CD8-positive, alpha-beta memory T cell (primary cell): ENCODE results near the gene FYB1. TPM values are rescaled to one million over a fixed set of nuclear protein-coding genes. Genes with fewer than 3 reads are reported as not detected.
A peak's percentile ranks its signal among the peaks of the same experiment; 100 is the strongest.

Source experiments
- CTCF ChIA-PET: fragments of 350-600 bp; sonication (Branson Sonifier 250); formaldehyde crosslinking; loops from one replicate; lab custom pipeline; 2021; ENCODE audit warnings: antibody characterized with exemption; lab: Charles Lee
- POLR2A ChIA-PET: fragments of 350-600 bp; sonication (Branson Sonifier 250); formaldehyde crosslinking; loops from one replicate; lab custom pipeline; 2021; ENCODE audit warnings: antibody characterized with exemption; lab: Charles Lee
- DNase-seq, 5 donors: peaks; one replicate each; pipeline versions ENCODE4 v3.0.0 to v3.0.0-alpha.2; 2020 to 2022; ENCODE audit warnings: mixed read lengths in 1 of 5
- H3K27ac ChIP-seq: one replicate; pipeline ENCODE4 v1.7.0; 2013; ENCODE audit warnings: low read depth, mild to moderate bottlenecking, low read length, moderate library complexity
- H3K27me3 ChIP-seq: 2 replicates; pipeline ENCODE4 v1.7.0; 2013; ENCODE audit warnings: low read length, mild to moderate bottlenecking; ENCODE audit not compliant: insufficient read depth, poor library complexity, severe bottlenecking
- H3K36me3 ChIP-seq: 2 replicates; pipeline ENCODE4 v1.7.0; 2013; ENCODE audit warnings: mild to moderate bottlenecking, low read length, moderate library complexity; ENCODE audit not compliant: insufficient read depth
- H3K4me1 ChIP-seq: 2 replicates; pipeline ENCODE4 v1.7.0; 2013; ENCODE audit warnings: mild to moderate bottlenecking, low read length, moderate library complexity; ENCODE audit not compliant: insufficient read depth
- H3K4me3 ChIP-seq: 2 replicates; pipeline ENCODE4 v1.7.0; 2013; ENCODE audit warnings: mild to moderate bottlenecking, low read length
- H3K9me3 ChIP-seq: 2 replicates; pipeline ENCODE4 v1.7.0; 2013; ENCODE audit warnings: mild to moderate bottlenecking, low read length
- H3K27ac Mint-ChIP-seq, 8 donors: one replicate each; pipeline ENCODE4 v1.8.0; 2020 to 2021; ENCODE audit warnings: mixed read lengths in 8 of 8, mild to moderate bottlenecking in 6 of 8, inconsistent platforms in 3 of 8, moderate library complexity in 3 of 8
- H3K27me3 Mint-ChIP-seq, 2 donors: one replicate each; pipeline ENCODE4 v1.8.0; 2020 to 2021; ENCODE audit warnings: mixed read lengths in 2 of 2, mild to moderate bottlenecking in 1 of 2, moderate library complexity in 1 of 2
- H3K36me3 Mint-ChIP-seq, 3 donors: one replicate each; pipeline ENCODE4 v1.8.0; 2020 to 2021; ENCODE audit warnings: mixed read lengths in 3 of 3, inconsistent platforms in 1 of 3, mild to moderate bottlenecking in 1 of 3
- H3K4me1 Mint-ChIP-seq, 3 donors: one replicate each; pipeline ENCODE4 v1.8.0; 2020 to 2021; ENCODE audit warnings: mixed read lengths in 3 of 3, inconsistent platforms in 1 of 3, mild to moderate bottlenecking in 1 of 3
- H3K4me3 Mint-ChIP-seq, 7 donors: one replicate each; pipeline ENCODE4 v1.8.0; 2020 to 2021; ENCODE audit warnings: mixed read lengths in 7 of 7, mild to moderate bottlenecking in 6 of 7, moderate library complexity in 4 of 7, inconsistent platforms in 2 of 7
- H3K9me3 Mint-ChIP-seq, 5 donors: one replicate each; pipeline ENCODE4 v1.8.0; 2020 to 2022; ENCODE audit warnings: mixed read lengths in 5 of 5, mild to moderate bottlenecking in 3 of 5, moderate library complexity in 2 of 5, inconsistent platforms in 1 of 5
- polyA plus RNA-seq: library from polyadenylated mRNA; unstranded; fragments of 300-500 nt; fragmentation: Illumina TruSeq; gene quantifications from one replicate; pipeline ENCODE4 v1.2.3, GENCODE V29; 2021
- total RNA-seq, 2 experiments: library from RNA; stranded (reverse); gene quantifications; one replicate each; pipeline ENCODE4 v1.2.3, GENCODE V29; 2021

The FYB1 gene
- total and polyA plus RNA-seq, 3 experiments from 2014 or later: 75.9 to 282 (median 84.2) TPM

- POLR2A ChIA-PET: interaction anchor here (0.6 kb wide), 2 partner anchors 72 to 190 kb away, joined by 5 read pairs; no protein-coding TSS in a partner anchor
- Mint-ChIP-seq H3K4me3 (peak within 1 kb of the TSS; percentile 97 to 99 (median 98)), H3K27ac (peak within 1 kb of the TSS; percentile 97 to 99 (median 98)), H3K27me3 (peaks cover 22 to 28% of the 10 kb centered on the region in 2 donors), H3K9me3 (peaks cover 0 to 6% (median 0%) of the 10 kb centered on the region in 5 donors), H3K36me3 (peaks cover 0 to 32% (median 2%) of the 10 kb centered on the region in 3 donors), H3K4me1 (peaks cover 40 to 64% (median 55%) of the 10 kb centered on the region in 3 donors)
- Histone ChIP-seq H3K9me3 (no peaks in the 10 kb centered on the region), H3K4me1 (peaks cover 25% of the 10 kb centered on the region), H3K4me3 (peak within 1 kb of the TSS; percentile 89), H3K36me3 (peaks cover 1% of the 10 kb centered on the region), H3K27me3 (peaks cover 18% of the 10 kb centered on the region), H3K27ac (peak within 1 kb of the TSS; percentile 92)
- CTCF ChIA-PET: interaction anchor here (1.8 kb wide), 1 partner anchor 127 kb away, joined by 5 read pairs; no protein-coding TSS in a partner anchor
- peak; percentile 85 to 93 (median 87) for DNase-seq
These were observed 145.1 kb downstream of the FYB1 start, which contains the start of gene RICTOR for GRCh38 chr5:39074017-39074814. TSS of gene RICTOR (minus strand) at chr5:39074399. CDS start at chr5:39074377, 22 bp downstream.

- CTCF ChIA-PET: no interaction called here
- Mint-ChIP-seq H3K27ac (peak overlapping the region; percentile 97 to 99 (median 98)), H3K27me3 (peaks cover 19 to 23% of the 10 kb centered on the region in 2 donors), H3K9me3 (peaks cover 0 to 6% (median 0%) of the 10 kb centered on the region in 5 donors), H3K36me3 (peaks cover 0 to 35% (median 2%) of the 10 kb centered on the region in 3 donors), H3K4me3 (peak overlapping the region; percentile 97 to 99 (median 98)), H3K4me1 (peaks cover 43 to 68% (median 58%) of the 10 kb centered on the region in 3 donors)
- Histone ChIP-seq H3K27ac (peak overlapping the region; percentile 92), H3K9me3 (no peaks in the 10 kb centered on the region), H3K4me1 (peaks cover 25% of the 10 kb centered on the region), H3K27me3 (peaks cover 16% of the 10 kb centered on the region), H3K4me3 (peak overlapping the region; percentile 89), H3K36me3 (peaks cover 4% of the 10 kb centered on the region)
- DNase-seq: peak in 1 of 5 donors; percentile 25
- POLR2A ChIA-PET: interaction anchor here (0.6 to 0.7 kb wide), 2 partner anchors 144 to 191 kb away, joined by 3 to 5 read pairs; no protein-coding TSS in a partner anchor
These were observed 145.7 kb downstream of the FYB1 start for GRCh38 chr5:39073767-39074016.

- DNase-seq: peak; percentile 45 to 82 (median 68)
- Histone ChIP-seq H3K36me3 (peaks cover 7% of the 10 kb centered on the region), H3K4me3 (peak overlapping the region; percentile 89), H3K27me3 (peaks cover 16% of the 10 kb centered on the region), H3K4me1 (peaks cover 25% of the 10 kb centered on the region), H3K9me3 (no peaks in the 10 kb centered on the region), H3K27ac (peak overlapping the region; percentile 92)
- peak overlapping the region; percentile 97 to 99 (median 98) for H3K27ac Mint-ChIP-seq
- CTCF ChIA-PET: interaction anchor here (1.5 kb wide), 1 partner anchor 192 kb away, joined by 3 read pairs; no protein-coding TSS in a partner anchor
- H3K9me3 Mint-ChIP-seq: peaks cover 0 to 4% (median 0%) of the 10 kb centered on the region in 5 donors
- peaks cover 0 to 40% (median 7%) of the 10 kb centered on the region in 3 donors for H3K36me3 Mint-ChIP-seq
- POLR2A ChIA-PET: interaction anchor here (0.7 kb wide), 1 partner anchor 144 kb away, joined by 3 read pairs; no protein-coding TSS in a partner anchor
- peak overlapping the region; percentile 97 to 99 (median 98) for H3K4me3 Mint-ChIP-seq
- peaks cover 45 to 73% (median 63%) of the 10 kb centered on the region in 3 donors for H3K4me1 Mint-ChIP-seq
- H3K27me3 Mint-ChIP-seq: peaks cover 14 to 19% of the 10 kb centered on the region in 2 donors
These were observed 146.2 kb downstream of the FYB1 start for GRCh38 chr5:39072925-39073766.

GRCh38 chr5:39068099-39068498, 151.3 kb downstream of the FYB1 start:
- peaks cover 25 to 64% (median 28%) of the 10 kb centered on the region in 3 donors for H3K36me3 Mint-ChIP-seq
- H3K27ac ChIP-seq: no peak overlapping the region
- H3K4me3 ChIP-seq: no peak overlapping the region
- peaks cover 68 to 90% (median 84%) of the 10 kb centered on the region in 3 donors for H3K4me1 Mint-ChIP-seq
- H3K9me3 ChIP-seq: no peaks in the 10 kb centered on the region
- H3K27ac Mint-ChIP-seq: peak overlapping the region in 3 of 8 donors; percentile 7 to 79 (median 35)
- peaks cover 6 to 15% (median 13%) of the 10 kb centered on the region in 5 donors for H3K9me3 Mint-ChIP-seq
- peaks cover 0 to 2% of the 10 kb centered on the region in 2 donors for H3K27me3 Mint-ChIP-seq
- peaks cover 34% of the 10 kb centered on the region for H3K4me1 ChIP-seq
- peak overlapping the region in 2 of 7 donors; percentile 1 to 57 for H3K4me3 Mint-ChIP-seq
- ChIA-PET CTCF (interaction anchor here (1.1 kb wide), 1 partner anchor 22 kb away, joined by 4 read pairs; no protein-coding TSS in a partner anchor), POLR2A (no interaction called here)
- no peaks in the 10 kb centered on the region for H3K27me3 ChIP-seq
- DNase-seq: no peak
- peaks cover 14% of the 10 kb centered on the region for H3K36me3 ChIP-seq

- Mint-ChIP-seq H3K9me3 (peaks cover 6 to 15% (median 13%) of the 10 kb centered on the region in 5 donors), H3K27ac (no peak overlapping the region), H3K4me1 (peaks cover 75 to 95% (median 89%) of the 10 kb centered on the region in 3 donors), H3K36me3 (peaks cover 25 to 46% (median 26%) of the 10 kb centered on the region in 3 donors), H3K27me3 (peaks cover 0 to 2% of the 10 kb centered on the region in 2 donors), H3K4me3 (peak overlapping the region in 1 of 7 donors; percentile 8)
- Histone ChIP-seq H3K27me3 (no peaks in the 10 kb centered on the region), H3K27ac (no peak overlapping the region), H3K9me3 (no peaks in the 10 kb centered on the region), H3K36me3 (peaks cover 14% of the 10 kb centered on the region), H3K4me1 (peaks cover 39% of the 10 kb centered on the region), H3K4me3 (no peak overlapping the region)
- POLR2A ChIA-PET: no interaction called here
- DNase-seq: no peak
- CTCF ChIA-PET: no interaction called here
These were observed 154.9 kb downstream of the FYB1 start for GRCh38 chr5:39064450-39064849.

- ChIA-PET POLR2A (interaction anchor here (0.6 kb wide), 1 partner anchor 85 kb away, joined by 3 read pairs; no protein-coding TSS in a partner anchor), CTCF (no interaction called here)
- Histone ChIP-seq H3K27me3 (no peaks in the 10 kb centered on the region), H3K27ac (no peak overlapping the region), H3K4me1 (peaks cover 53% of the 10 kb centered on the region), H3K4me3 (no peak overlapping the region), H3K36me3 (peaks cover 6% of the 10 kb centered on the region), H3K9me3 (no peaks in the 10 kb centered on the region)
- Mint-ChIP-seq H3K27me3 (peaks cover 0 to 2% of the 10 kb centered on the region in 2 donors), H3K36me3 (peaks cover 21 to 34% (median 25%) of the 10 kb centered on the region in 3 donors), H3K4me1 (peaks cover 82 to 96% (median 91%) of the 10 kb centered on the region in 3 donors), H3K4me3 (peak overlapping the region in 2 of 7 donors; percentile 6 to 33), H3K27ac (peak overlapping the region in 5 of 8 donors; percentile 2 to 59 (median 22)), H3K9me3 (peaks cover 6 to 15% (median 13%) of the 10 kb centered on the region in 5 donors)
- DNase-seq: no peak
These were observed 156.3 kb downstream of the FYB1 start for GRCh38 chr5:39063037-39063436.

GRCh38 chr5:39062530-39062929, 156.8 kb downstream of the FYB1 start:
- no peak for DNase-seq
- POLR2A ChIA-PET: no interaction called here
- peaks cover 53% of the 10 kb centered on the region for H3K4me1 ChIP-seq
- no peaks in the 10 kb centered on the region for H3K27me3 ChIP-seq
- peaks cover 84 to 96% (median 88%) of the 10 kb centered on the region in 3 donors for H3K4me1 Mint-ChIP-seq
- H3K27me3 Mint-ChIP-seq: peaks cover 0 to 2% of the 10 kb centered on the region in 2 donors
- peaks cover 18 to 28% (median 21%) of the 10 kb centered on the region in 3 donors for H3K36me3 Mint-ChIP-seq
- peak overlapping the region in 4 of 8 donors; percentile 2 to 44 (median 18) for H3K27ac Mint-ChIP-seq
- peaks cover 6 to 12% (median 11%) of the 10 kb centered on the region in 5 donors for H3K9me3 Mint-ChIP-seq
- no peak overlapping the region for H3K4me3 ChIP-seq
- H3K4me3 Mint-ChIP-seq: peak overlapping the region in 3 of 7 donors; percentile 6 to 37 (median 33)
- H3K27ac ChIP-seq: no peak overlapping the region
- H3K36me3 ChIP-seq: peaks cover 6% of the 10 kb centered on the region
- no peaks in the 10 kb centered on the region for H3K9me3 ChIP-seq
- CTCF ChIA-PET: interaction anchor here (1.0 kb wide), 1 partner anchor 10 kb away, joined by 3 read pairs; no protein-coding TSS in a partner anchor
